Endodermal cell (in vitro differentiated cells): ENCODE results near the gene PHF19. TPM values are rescaled to one million over a fixed set of nuclear protein-coding genes. Genes with fewer than 3 reads are reported as not detected.

Experiments
- DNase-seq: peaks from one replicate; pipeline ENCODE4 v3.0.0-alpha.2; 2017
- H3K27ac ChIP-seq: 2 replicates; pipeline ENCODE4 v1.5.1; 2013; ENCODE audit warnings: mild to moderate bottlenecking, low read depth, low read length, moderate library complexity
- H3K27me3 ChIP-seq: 2 replicates; pipeline ENCODE4 v1.6.1; 2013; ENCODE audit warnings: mild to moderate bottlenecking, low read length, moderate library complexity; ENCODE audit not compliant: insufficient read depth, control insufficient read depth, poor library complexity, severe bottlenecking
- H3K36me3 ChIP-seq: 2 replicates; pipeline ENCODE4 v1.7.0; 2013; ENCODE audit warnings: mild to moderate bottlenecking, low read length, moderate library complexity; ENCODE audit not compliant: control insufficient read depth, insufficient read depth
- H3K4me1 ChIP-seq: one replicate; pipeline ENCODE4 v1.7.0; 2013; ENCODE audit warnings: low read length; ENCODE audit not compliant: control insufficient read depth, insufficient read depth
- H3K4me3 ChIP-seq: 2 replicates; pipeline ENCODE4 v1.5.1; 2013; ENCODE audit warnings: mild to moderate bottlenecking, low read length, moderate library complexity
- H3K9ac ChIP-seq: 2 replicates; pipeline ENCODE4 v1.6.1; 2013; ENCODE audit warnings: mild to moderate bottlenecking, low read length, moderate library complexity; ENCODE audit not compliant: poor library complexity, severe bottlenecking; ENCODE audit errors: extremely low read depth
- H3K9me3 ChIP-seq: 2 replicates; pipeline ENCODE4 v1.6.1; 2013; ENCODE audit warnings: mild to moderate bottlenecking, low read length, moderate library complexity; ENCODE audit not compliant: control insufficient read depth
- H3K27ac Mint-ChIP-seq: 2 replicates; pipeline ENCODE4 v1.8.0; 2020; ENCODE audit warnings: mixed read lengths
- H3K27me3 Mint-ChIP-seq: 2 replicates; pipeline ENCODE4 v1.8.0; 2021; ENCODE audit warnings: mild to moderate bottlenecking, mixed read lengths; ENCODE audit not compliant: insufficient read depth
- H3K36me3 Mint-ChIP-seq: 2 replicates; pipeline ENCODE4 v1.8.0; 2020; ENCODE audit warnings: low read depth, mixed read lengths
- H3K4me1 Mint-ChIP-seq: 2 replicates; pipeline ENCODE4 v1.8.0; 2020; ENCODE audit warnings: mixed read lengths
- H3K4me3 Mint-ChIP-seq: 2 replicates; pipeline ENCODE4 v1.8.0; 2020; ENCODE audit warnings: mild to moderate bottlenecking, moderate library complexity, mixed read lengths
- H3K9me3 Mint-ChIP-seq: 2 replicates; pipeline ENCODE4 v1.8.0; 2020; ENCODE audit warnings: mild to moderate bottlenecking, mixed read lengths
- CTCF ChIP-seq: fragments of 200-600 bp; sonication (generic); conservative IDR thresholded peaks from 2 replicates; pipeline ENCODE4 v1.5.0; 2021; ENCODE audit warnings: antibody characterized with exemption, mild to moderate bottlenecking
- WGBS, 2 experiments: methylation state at CpG; one replicate each; pipeline versions ENCODE4 v1.1.5 to v1.1.7; 2013; ENCODE audit warnings: missing lambda C conversion rate in 2 of 2, mixed read lengths in 1 of 2; ENCODE audit not compliant: insufficient coverage in 1 of 2, insufficient read length in 1 of 2; 5-methylcytosine and 5-hydroxymethylcytosine counted together
- total RNA-seq, 2 donors: library from RNA; stranded (reverse); fragmentation: NEBNext Ultra II Directional in 1 of 2; extraction: Animal tissue kit (Norgen Biotek cat#: 25700) in 1 of 2; gene quantifications; 2 replicates in 1 of 2; 3 replicates in 1 of 2; pipeline ENCODE4 v1.2.1, GENCODE V29; 2021

The PHF19 gene
- total RNA-seq, 2 donors from 2014 or later: 17.9 to 21.9 TPM

GRCh38 chr9:120905315-120906164 is 28.6 kb upstream of the PHF19 start:
- DNase-seq: no peak
- Histone ChIP-seq H3K36me3 (no peaks in the 10 kb centered on the region), H3K27ac (no peak overlapping the region), H3K27me3 (no peaks in the 10 kb centered on the region), H3K4me3 (no peak overlapping the region), H3K9me3 (no peaks in the 10 kb centered on the region), H3K4me1 (no peaks in the 10 kb centered on the region), H3K9ac (no peak overlapping the region)
- peak; percentile 14 for TF ChIP-seq CTCF
- Mint-ChIP-seq H3K9me3 (no peaks in the 10 kb centered on the region), H3K36me3 (no peaks in the 10 kb centered on the region), H3K4me3 (no peak overlapping the region), H3K4me1 (peaks cover 8% of the 10 kb centered on the region), H3K27ac (no peak overlapping the region), H3K27me3 (peaks cover 3% of the 10 kb centered on the region)
- WGBS, 2 experiments: 94 to 96% methylated on average over 9 to 11 of the region's 11 CpGs

- Mint-ChIP-seq H3K27me3 (peaks cover 6% of the 10 kb centered on the region), H3K36me3 (no peaks in the 10 kb centered on the region), H3K9me3 (no peaks in the 10 kb centered on the region), H3K27ac (no peak overlapping the region), H3K4me3 (no peak overlapping the region), H3K4me1 (peaks cover 8% of the 10 kb centered on the region)
- no peak for DNase-seq
- WGBS, 2 experiments: 95 to 97% methylated on average over 9 to 11 of the region's 11 CpGs
- no peaks in the 10 kb centered on the region for H3K27me3 ChIP-seq
- no peak overlapping the region for H3K4me3 ChIP-seq
- H3K9me3 ChIP-seq: no peaks in the 10 kb centered on the region
- no peaks in the 10 kb centered on the region for H3K4me1 ChIP-seq
- no peaks in the 10 kb centered on the region for H3K36me3 ChIP-seq
- no peak overlapping the region for H3K9ac ChIP-seq
- TF ChIP-seq CTCF: no peak
- no peak overlapping the region for H3K27ac ChIP-seq
Observed at GRCh38 chr9:120904978-120905301, 28.0 kb upstream of the PHF19 start.

- TF ChIP-seq CTCF: no peak
- Mint-ChIP-seq H3K4me1 (peaks cover 8% of the 10 kb centered on the region), H3K27ac (no peak overlapping the region), H3K4me3 (no peak overlapping the region), H3K27me3 (peaks cover 6% of the 10 kb centered on the region), H3K36me3 (no peaks in the 10 kb centered on the region), H3K9me3 (no peaks in the 10 kb centered on the region)
- no peak overlapping the region for H3K4me3 ChIP-seq
- 92% methylated on average over 15 to 16 of the region's 16 CpGs for WGBS, 2 experiments
- H3K27ac ChIP-seq: no peak overlapping the region
- no peaks in the 10 kb centered on the region for H3K9me3 ChIP-seq
- no peaks in the 10 kb centered on the region for H3K27me3 ChIP-seq
- no peaks in the 10 kb centered on the region for H3K4me1 ChIP-seq
- no peak for DNase-seq
- H3K9ac ChIP-seq: no peak overlapping the region
- H3K36me3 ChIP-seq: no peaks in the 10 kb centered on the region
Observed at GRCh38 chr9:120904061-120904977, 27.3 kb upstream of the PHF19 start.
